Skeletal muscle tissue (tissue), 4 donors: ENCODE results near the gene HBG1. TPM values are rescaled to one million over a fixed set of nuclear protein-coding genes. Genes with fewer than 3 reads are reported as not detected.
"Not testable (repeated sequence)": the region's sequence is repeated elsewhere in the genome, so short reads cannot be mapped to it uniquely, and the experiment has no call there.

Experiments
- H3K27ac ChIP-seq: one replicate; pipeline ENCODE4 v1.7.0; 2013; ENCODE audit warnings: mild to moderate bottlenecking, low read depth, low read length, inconsistent platforms
- H3K27me3 ChIP-seq, 3 donors: one replicate each; pipeline ENCODE4 v1.7.0; 2013; ENCODE audit warnings: low read length in 3 of 3; ENCODE audit not compliant: control insufficient read depth in 3 of 3, insufficient read depth in 3 of 3
- H3K36me3 ChIP-seq, 3 donors: one replicate each; pipeline ENCODE4 v1.7.0; 2013; ENCODE audit warnings: low read length in 3 of 3; ENCODE audit not compliant: control insufficient read depth in 3 of 3, insufficient read depth in 3 of 3
- H3K4me1 ChIP-seq, 3 donors: one replicate each; pipeline ENCODE4 v1.7.0; 2013; ENCODE audit warnings: low read length in 3 of 3, mild to moderate bottlenecking in 3 of 3; ENCODE audit not compliant: control insufficient read depth in 3 of 3, insufficient read depth in 3 of 3
- H3K4me3 ChIP-seq, 3 donors: one replicate each; pipeline ENCODE4 v1.7.0; 2013; ENCODE audit warnings: low read length in 3 of 3
- H3K9ac ChIP-seq, 3 donors: one replicate each; pipeline ENCODE4 v1.7.0; 2013; ENCODE audit warnings: low read length in 3 of 3, mild to moderate bottlenecking in 3 of 3, moderate library complexity in 2 of 3, low read depth in 1 of 3
- H3K9me3 ChIP-seq, 3 donors: one replicate each; pipeline ENCODE4 v1.7.0; 2013; ENCODE audit warnings: low read length in 3 of 3; ENCODE audit not compliant: control insufficient read depth in 3 of 3
- total RNA-seq: library from RNA; depleted of rRNA; stranded (reverse); fragments of >200 nt; gene quantifications from one replicate; pipeline ENCODE4 v1.2.3, GENCODE V29; 2014
- donor health status: Osteomylitis.

HBG1 gene
- total RNA-seq, 1 donor from 2014 or later = 24.5 TPM

DNA sequence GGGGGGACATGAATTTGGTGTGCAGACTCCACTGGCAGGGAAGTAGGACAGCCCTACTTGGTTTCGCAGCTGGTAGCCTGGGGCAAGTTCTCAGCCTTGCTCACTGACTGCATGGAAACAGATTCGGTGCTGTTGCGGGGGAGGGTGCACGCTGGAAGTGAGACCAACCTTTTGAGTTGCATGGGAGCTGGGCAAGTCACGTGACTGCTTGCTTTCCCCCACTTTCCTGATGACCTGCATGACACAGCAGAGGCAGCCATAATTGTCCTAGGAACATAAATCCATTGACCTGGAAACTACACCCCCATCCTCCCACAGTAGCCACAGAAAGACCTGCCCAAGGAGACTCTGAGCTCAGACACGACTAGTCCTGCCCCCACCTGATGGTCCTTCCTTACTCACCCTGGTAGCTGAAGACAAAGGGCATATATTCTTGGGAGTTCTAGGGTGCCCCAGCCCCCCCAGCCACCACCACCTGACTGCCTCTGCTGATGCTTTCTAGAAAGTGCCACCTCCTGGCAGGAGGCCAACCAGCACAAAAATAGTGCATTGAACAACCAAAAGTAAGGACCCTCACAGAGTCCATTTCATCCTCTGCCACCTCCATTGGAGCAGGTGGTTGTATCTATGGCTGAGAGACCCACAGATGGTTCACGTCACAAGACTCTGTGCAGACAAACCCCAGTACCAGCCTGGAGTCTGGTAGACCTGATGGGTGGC lies 9.0 kb upstream of the HBG1 start:
- H3K4me1 ChIP-seq = no peaks in the 10 kb centered on the region
- H3K4me3 ChIP-seq = no peak overlapping the region
- no peak overlapping the region for H3K27ac ChIP-seq
- no peaks in the 10 kb centered on the region for H3K9me3 ChIP-seq
- H3K36me3 ChIP-seq = no peaks in the 10 kb centered on the region
- H3K27me3 ChIP-seq = no peaks in the 10 kb centered on the region
- H3K9ac ChIP-seq = no peak overlapping the region

DNA sequence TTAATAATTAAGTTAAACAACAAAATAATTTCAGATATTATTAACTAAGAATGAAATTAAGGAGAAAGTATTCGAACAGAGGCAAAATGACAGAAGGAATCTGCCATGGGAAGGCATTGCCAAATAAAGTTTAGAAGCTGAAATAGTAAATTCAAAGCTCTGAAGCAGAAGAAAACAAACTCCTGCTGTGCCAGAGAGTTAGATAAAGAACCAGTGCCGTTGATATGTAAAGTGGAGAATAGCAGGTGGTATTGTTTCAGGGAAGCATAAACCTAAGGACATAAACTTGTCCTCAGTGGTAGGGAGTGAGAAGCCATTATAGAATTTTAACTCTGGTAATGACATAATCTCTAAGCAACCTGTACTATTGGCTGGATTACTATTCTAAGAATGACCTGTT lies 7.6 kb upstream of the HBG1 start:
- H3K9me3 ChIP-seq = no peaks in the 10 kb centered on the region
- H3K4me3 ChIP-seq = no peak overlapping the region
- no peak overlapping the region for H3K9ac ChIP-seq
- H3K27me3 ChIP-seq = no peaks in the 10 kb centered on the region
- no peaks in the 10 kb centered on the region for H3K36me3 ChIP-seq
- H3K27ac ChIP-seq = no peak overlapping the region
- H3K4me1 ChIP-seq = no peaks in the 10 kb centered on the region

DNA sequence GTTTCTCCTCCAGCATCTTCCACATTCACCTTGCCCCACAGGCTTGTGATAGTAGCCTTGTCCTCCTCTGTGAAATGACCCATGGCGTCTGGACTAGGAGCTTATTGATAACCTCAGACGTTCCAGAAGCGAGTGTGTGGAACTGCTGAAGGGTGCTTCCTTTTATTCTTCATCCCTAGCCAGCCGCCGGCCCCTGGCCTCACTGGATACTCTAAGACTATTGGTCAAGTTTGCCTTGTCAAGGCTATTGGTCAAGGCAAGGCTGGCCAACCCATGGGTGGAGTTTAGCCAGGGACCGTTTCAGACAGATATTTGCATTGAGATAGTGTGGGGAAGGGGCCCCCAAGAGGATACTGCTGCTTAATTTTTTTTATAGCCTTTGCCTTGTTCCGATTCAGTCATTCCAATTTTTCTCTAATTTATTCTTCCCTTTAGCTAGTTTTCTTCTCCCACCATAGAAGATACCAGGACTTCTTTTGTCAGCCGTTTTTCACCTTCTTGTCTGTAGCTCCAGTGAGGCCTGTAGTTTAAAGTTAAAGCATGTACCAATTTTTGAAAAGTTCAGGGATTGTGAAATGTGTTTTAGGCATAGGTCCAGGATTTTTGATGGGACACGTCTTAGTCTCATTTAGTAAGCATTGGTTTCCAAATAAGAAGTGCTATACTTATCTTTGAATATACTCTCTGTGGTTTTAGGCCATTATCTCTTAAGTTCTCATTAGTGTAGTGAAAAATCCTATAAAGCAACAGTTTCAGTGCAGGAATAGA lies 5.2 kb upstream of the HBG1 start, which contains the start of gene HBG2:
Gene HBG2, minus strand, starts transcription at position 136 of the 768 bp plus-strand sequence. Its CDS starts 53 bp downstream, at position 83.
- not testable (repeated sequence) for H3K36me3 ChIP-seq

DNA sequence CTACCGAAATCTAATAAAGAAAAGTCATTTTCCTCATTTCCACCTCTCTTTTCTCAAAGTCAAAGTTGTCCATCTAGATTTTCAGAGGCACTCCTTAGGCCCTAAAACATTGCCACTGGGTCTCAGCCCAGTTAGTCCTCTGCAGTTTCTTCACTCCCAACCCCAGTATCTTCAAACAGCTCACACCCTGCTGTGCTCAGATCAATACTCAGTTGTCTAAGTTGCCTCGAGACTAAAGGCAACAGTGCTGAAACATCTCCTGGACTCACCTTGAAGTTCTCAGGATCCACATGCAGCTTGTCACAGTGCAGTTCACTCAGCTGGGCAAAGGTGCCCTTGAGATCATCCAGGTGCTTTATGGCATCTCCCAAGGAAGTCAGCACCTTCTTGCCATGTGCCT lies 4.4 kb upstream of the HBG1 start:
- H3K9ac ChIP-seq, H3K4me1 ChIP-seq, H3K36me3 ChIP-seq, H3K27me3 ChIP-seq, H3K27ac ChIP-seq, H3K9me3 ChIP-seq, H3K4me3 ChIP-seq: not testable (repeated sequence)

More for the DNA sequence above, 5.2 kb upstream of the HBG1 start, which contains the start of gene HBG2:
- not testable (repeated sequence) for H3K9ac ChIP-seq, H3K4me1 ChIP-seq, H3K27ac ChIP-seq, H3K27me3 ChIP-seq, H3K9me3 ChIP-seq, H3K4me3 ChIP-seq

DNA sequence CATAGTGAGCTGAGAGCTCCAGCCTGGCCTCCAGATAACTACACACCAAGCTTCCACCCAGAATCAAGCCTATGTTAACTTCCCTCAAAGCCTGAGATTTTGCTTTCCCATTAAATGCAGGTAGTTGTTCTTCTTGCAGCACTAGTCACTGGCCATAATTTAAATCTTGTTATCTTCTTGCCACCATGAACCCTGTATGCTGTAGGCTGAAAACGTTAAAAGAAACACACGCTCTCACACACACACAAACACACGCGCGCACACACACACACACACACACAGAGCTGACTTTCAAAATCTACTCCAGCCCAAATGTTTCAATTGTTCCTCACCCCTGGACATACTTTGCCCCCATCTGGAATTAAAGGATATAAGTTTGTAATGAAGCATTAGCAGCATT lies 3.8 kb upstream of the HBG1 start:
- H3K27me3 ChIP-seq, H3K9ac ChIP-seq, H3K27ac ChIP-seq, H3K9me3 ChIP-seq, H3K36me3 ChIP-seq, H3K4me3 ChIP-seq, H3K4me1 ChIP-seq: not testable (repeated sequence)

DNA sequence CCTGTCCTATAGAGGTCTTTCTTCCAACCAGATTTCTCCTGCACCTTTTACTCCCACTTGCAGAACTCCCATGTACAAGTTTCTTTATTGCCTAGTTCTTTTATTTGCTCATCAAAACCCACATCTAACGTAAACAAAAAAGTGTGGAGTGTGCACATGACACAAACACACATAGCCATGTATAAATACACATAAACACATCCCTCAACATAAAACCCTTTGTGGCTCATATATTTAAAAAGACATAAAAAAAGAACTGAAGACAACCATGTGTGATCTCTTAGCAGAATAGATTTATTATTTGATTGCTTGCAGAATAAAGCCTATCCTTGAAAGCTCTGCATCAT lies 3.2 kb upstream of the HBG1 start:
- no peak overlapping the region for H3K9ac ChIP-seq
- H3K27me3 ChIP-seq = no peaks in the 10 kb centered on the region
- H3K4me1 ChIP-seq = no peaks in the 10 kb centered on the region
- H3K4me3 ChIP-seq = no peak overlapping the region
- H3K36me3 ChIP-seq = no peaks in the 10 kb centered on the region
- H3K9me3 ChIP-seq = no peaks in the 10 kb centered on the region
- no peak overlapping the region for H3K27ac ChIP-seq

DNA sequence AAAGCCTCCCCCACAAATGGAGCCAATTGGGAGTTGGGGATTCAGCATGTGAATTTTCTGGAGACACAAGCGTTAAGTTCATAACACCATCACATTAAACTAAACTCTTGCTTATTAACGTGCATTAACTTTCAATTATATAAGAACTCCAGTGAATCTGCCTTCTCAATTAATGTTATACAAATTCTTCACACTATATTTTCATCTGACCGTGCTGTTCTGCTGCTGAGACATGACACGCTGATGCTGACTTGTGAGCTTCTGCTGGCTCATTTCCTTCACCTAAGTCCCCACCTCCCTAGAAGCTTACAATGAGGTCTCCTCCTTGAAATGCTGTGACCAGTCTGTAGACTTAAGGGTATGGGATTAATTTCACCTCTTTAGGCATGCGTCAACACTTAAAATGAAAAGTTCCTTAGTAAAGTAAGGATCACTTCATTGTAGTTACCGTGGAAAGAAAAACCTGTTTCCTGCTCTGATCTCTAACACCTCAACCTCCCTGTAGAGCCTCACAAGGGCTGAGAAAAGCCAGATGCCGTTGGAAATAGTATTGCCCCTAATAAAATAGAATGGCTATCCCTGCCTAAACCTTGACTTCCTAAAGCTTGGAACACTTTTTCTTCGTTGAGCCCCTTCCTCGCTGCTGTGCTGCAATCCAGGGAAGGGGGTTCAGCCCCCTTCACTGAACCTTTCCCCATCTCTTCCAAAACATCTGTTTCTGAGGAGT lies 2.7 kb upstream of the HBG1 start:
- Histone ChIP-seq H3K4me3 (no peak overlapping the region), H3K9ac (no peak overlapping the region), H3K27ac (no peak overlapping the region), H3K27me3 (no peaks in the 10 kb centered on the region), H3K36me3 (no peaks in the 10 kb centered on the region), H3K9me3 (no peaks in the 10 kb centered on the region), H3K4me1 (no peaks in the 10 kb centered on the region)

DNA sequence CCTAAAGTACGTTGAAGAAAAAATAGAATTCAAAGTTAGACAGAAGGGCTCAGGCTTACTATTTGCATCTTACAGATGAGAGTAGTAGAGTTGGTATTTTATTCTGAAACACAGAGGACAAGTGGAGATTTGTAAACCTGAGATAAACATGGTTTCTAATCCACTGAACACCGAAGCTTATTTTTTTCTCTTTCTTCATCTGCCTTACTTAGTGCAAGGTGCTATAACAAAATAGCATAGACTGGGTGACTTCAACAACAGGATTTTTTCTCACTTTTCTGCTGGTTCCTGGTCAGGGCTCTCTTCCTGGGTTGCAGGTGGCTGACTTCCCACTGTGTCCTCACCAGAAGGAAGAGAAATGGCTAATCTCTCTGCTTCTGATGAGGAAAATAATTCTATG lies 2.1 kb upstream of the HBG1 start:
- Histone ChIP-seq H3K27me3 (no peaks in the 10 kb centered on the region), H3K9me3 (no peaks in the 10 kb centered on the region), H3K27ac (no peak overlapping the region), H3K36me3 (no peaks in the 10 kb centered on the region), H3K4me3 (no peak overlapping the region), H3K9ac (no peak overlapping the region), H3K4me1 (no peaks in the 10 kb centered on the region)

DNA sequence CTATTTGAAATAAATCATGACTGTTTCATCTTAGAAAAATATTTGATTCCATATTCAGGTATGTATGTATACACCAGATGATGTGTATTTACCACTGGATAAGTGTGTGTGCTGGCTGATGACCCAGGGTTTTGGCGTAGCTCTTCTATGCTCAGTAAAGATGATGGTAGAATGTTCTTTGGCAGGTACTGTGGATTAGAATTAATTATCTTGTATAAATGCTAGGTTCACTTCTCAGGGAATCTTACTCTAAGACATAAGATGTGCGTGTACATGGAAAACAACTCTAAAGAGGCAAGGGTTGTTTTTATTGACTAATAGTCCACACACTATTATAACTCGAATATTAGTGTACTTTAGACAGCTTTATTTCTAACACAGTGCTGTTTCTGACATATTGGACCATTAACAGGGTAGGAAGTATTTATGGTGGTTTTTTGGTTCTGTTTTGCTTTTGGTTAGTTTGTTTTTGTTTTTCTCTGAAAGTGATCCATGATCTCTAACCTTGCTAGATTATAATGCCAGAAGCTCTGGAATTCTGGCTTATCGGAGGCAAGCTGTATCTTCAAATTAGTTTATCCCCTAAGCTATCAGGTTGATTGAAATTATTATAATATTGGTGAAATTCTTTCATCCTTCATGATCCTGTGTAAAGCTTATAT lies 1.0 kb upstream of the HBG1 start:
- Histone ChIP-seq H3K27me3 (no peaks in the 10 kb centered on the region), H3K9ac (no peak overlapping the region), H3K4me1 (no peaks in the 10 kb centered on the region), H3K4me3 (no peak overlapping the region), H3K27ac (no peak overlapping the region), H3K9me3 (no peaks in the 10 kb centered on the region), H3K36me3 (no peaks in the 10 kb centered on the region)

DNA sequence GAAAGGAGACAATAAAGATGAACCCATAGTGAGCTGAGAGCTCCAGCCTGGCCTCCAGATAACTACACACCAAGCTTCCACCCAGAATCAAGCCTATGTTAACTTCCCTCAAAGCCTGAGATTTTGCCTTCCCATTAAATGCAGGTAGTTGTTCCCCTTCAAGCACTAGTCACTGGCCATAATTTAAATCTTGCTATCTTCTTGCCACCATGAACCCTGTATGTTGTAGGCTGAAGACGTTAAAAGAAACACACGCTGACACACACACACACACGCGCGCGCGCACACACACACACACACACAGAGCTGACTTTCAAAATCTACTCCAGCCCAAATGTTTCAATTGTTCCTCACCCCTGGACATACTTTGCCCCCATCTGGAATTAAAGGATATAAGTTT lies 1.2 kb downstream of the HBG1 start:
- not testable (repeated sequence) for H3K27ac ChIP-seq, H3K4me1 ChIP-seq, H3K36me3 ChIP-seq, H3K4me3 ChIP-seq, H3K9ac ChIP-seq, H3K9me3 ChIP-seq, H3K27me3 ChIP-seq
